ENCODE data around the gene FAM181A.

Gene FAM181A

DNA sequence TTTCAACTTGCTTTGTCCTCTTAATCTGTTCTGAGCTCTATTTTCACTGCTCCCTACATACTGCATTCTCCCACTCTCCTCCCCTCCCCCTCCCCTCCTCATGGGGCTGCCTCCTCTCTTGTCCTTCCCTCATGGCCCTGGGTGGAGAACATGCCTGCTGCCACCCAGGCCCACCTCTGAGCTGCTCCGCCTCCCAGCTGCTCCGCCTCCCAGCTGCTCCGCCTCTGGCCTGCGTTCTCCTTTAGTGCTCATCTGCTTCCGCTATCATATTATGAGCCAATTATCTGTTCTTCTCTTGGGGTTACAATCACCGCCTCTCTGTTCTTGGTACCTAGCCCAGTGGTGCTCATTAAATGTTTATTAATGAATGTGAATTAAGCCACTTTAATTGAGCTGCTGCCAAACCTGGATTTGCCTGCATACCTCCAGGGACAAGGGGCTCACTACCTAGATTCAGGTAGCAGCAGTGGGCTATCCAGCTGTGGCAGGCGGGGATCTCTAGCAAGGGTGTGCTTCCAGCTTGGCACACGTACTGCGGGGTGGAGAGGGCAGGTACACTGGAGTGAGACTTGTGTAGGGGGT is 32.0 kb upstream of the FAM181A start:
- H3K27me3 ChIP-seq (ENCODE audit: insufficient read depth, poor library complexity, severe bottlenecking), result peaks cover 7% of the 10 kb centered on the region
- TF ChIP-seq POLR2AphosphoS5 (IDR thresholded peaks at IDR 0.05; ENCODE audit: low read depth) (no peak), SPI1 (IDR thresholded peaks at IDR 0.05; ENCODE audit: borderline replicate concordance, low read depth) (no peak), GABPA (IDR thresholded peaks at IDR 0.05; ENCODE audit: low read depth) (no peak)
- TF ChIP-seq, protein P1, sequence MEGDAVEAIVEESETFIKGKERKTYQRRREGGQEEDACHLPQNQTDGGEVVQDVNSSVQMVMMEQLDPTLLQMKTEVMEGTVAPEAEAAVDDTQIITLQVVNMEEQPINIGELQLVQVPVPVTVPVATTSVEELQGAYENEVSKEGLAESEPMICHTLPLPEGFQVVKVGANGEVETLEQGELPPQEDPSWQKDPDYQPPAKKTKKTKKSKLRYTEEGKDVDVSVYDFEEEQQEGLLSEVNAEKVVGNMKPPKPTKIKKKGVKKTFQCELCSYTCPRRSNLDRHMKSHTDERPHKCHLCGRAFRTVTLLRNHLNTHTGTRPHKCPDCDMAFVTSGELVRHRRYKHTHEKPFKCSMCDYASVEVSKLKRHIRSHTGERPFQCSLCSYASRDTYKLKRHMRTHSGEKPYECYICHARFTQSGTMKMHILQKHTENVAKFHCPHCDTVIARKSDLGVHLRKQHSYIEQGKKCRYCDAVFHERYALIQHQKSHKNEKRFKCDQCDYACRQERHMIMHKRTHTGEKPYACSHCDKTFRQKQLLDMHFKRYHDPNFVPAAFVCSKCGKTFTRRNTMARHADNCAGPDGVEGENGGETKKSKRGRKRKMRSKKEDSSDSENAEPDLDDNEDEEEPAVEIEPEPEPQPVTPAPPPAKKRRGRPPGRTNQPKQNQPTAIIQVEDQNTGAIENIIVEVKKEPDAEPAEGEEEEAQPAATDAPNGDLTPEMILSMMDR (IDR thresholded peaks at IDR 0.05; ENCODE audit: insufficient read depth, low read length), result no peak
- TF ChIP-seq, protein P2, sequence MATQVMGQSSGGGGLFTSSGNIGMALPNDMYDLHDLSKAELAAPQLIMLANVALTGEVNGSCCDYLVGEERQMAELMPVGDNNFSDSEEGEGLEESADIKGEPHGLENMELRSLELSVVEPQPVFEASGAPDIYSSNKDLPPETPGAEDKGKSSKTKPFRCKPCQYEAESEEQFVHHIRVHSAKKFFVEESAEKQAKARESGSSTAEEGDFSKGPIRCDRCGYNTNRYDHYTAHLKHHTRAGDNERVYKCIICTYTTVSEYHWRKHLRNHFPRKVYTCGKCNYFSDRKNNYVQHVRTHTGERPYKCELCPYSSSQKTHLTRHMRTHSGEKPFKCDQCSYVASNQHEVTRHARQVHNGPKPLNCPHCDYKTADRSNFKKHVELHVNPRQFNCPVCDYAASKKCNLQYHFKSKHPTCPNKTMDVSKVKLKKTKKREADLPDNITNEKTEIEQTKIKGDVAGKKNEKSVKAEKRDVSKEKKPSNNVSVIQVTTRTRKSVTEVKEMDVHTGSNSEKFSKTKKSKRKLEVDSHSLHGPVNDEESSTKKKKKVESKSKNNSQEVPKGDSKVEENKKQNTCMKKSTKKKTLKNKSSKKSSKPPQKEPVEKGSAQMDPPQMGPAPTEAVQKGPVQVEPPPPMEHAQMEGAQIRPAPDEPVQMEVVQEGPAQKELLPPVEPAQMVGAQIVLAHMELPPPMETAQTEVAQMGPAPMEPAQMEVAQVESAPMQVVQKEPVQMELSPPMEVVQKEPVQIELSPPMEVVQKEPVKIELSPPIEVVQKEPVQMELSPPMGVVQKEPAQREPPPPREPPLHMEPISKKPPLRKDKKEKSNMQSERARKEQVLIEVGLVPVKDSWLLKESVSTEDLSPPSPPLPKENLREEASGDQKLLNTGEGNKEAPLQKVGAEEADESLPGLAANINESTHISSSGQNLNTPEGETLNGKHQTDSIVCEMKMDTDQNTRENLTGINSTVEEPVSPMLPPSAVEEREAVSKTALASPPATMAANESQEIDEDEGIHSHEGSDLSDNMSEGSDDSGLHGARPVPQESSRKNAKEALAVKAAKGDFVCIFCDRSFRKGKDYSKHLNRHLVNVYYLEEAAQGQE (IDR thresholded peaks at IDR 0.05; ENCODE audit: insufficient replicate concordance, low read depth), result no peak
- H3K27ac ChIP-seq (replicated peaks), result no peak overlapping the region
- no peak for DNase-seq (ENCODE audit: low read depth in 1 of 2, low spot score in 1 of 2)
- H3K4me3 ChIP-seq (replicated peaks; ENCODE audit: insufficient read depth, low read length), result no peak overlapping the region

DNA sequence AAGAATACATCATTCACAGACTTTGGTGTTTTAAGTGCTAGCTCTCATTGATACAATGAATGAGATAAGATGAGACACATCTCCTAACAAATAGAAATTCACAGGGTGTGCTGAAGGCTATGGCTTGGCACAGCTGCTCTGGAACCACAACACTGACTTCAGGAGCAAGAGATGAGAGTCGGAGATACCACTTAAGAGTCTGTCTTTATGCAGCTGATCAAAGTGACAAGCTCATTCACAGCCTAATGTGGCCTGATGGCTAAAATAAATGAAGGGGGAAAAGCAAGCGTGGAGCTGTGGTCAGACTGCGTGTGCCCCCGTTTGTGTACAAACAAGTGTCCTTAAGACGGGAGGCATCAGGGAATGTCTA is 29.7 kb upstream of the FAM181A start:
- H3K27me3 ChIP-seq (ENCODE audit: insufficient read depth, poor library complexity, severe bottlenecking), result no peaks in the 10 kb centered on the region
- TF ChIP-seq SPI1 (IDR thresholded peaks at IDR 0.05; ENCODE audit: borderline replicate concordance, low read depth) (no peak), GABPA (IDR thresholded peaks at IDR 0.05; ENCODE audit: low read depth) (no peak), POLR2AphosphoS5 (IDR thresholded peaks at IDR 0.05; ENCODE audit: low read depth) (no peak)
- TF ChIP-seq, protein P1 (IDR thresholded peaks at IDR 0.05; ENCODE audit: insufficient read depth, low read length), result no peak
- TF ChIP-seq, protein P2 (IDR thresholded peaks at IDR 0.05; ENCODE audit: insufficient replicate concordance, low read depth), result no peak
- no peak overlapping the region for H3K4me3 ChIP-seq (replicated peaks; ENCODE audit: insufficient read depth, low read length)
- H3K27ac ChIP-seq (replicated peaks), result no peak overlapping the region
- no peak for DNase-seq (ENCODE audit: low read depth in 1 of 2, low spot score in 1 of 2)

DNA sequence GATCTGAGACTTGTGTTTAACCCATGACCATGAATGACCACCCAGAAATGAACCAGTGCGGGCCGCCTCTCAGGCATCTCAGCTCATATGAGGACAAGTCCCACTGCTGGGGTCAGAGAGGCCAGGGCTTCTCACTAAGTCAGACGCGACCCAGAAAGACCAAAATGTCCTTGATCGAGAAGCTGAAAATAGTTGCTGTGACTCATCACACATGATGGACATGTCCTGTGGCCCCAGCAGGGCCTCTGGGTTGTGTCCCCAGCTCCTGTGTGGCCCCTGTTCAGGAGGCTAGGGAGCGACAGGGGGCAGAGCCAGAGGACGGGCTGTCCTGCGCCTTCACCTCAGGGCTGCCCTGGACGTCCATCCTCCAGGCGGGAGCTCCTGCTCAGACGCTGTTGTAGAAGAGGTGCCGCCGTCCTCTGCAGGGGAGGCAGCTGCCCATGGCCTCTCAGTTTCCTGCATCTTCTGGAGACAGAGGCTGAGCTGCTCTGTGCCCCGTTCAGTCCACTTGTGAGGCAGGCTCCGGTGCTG is 29.0 kb upstream of the FAM181A start:
- Histone ChIP-seq H3K4me3 (replicated peaks; ENCODE audit: insufficient read depth, low read length) (no peak overlapping the region), H3K27me3 (ENCODE audit: insufficient read depth, poor library complexity, severe bottlenecking) (no peaks in the 10 kb centered on the region), H3K27ac (replicated peaks) (no peak overlapping the region)
- no peak for DNase-seq (ENCODE audit: low read depth in 1 of 2, low spot score in 1 of 2)
- TF ChIP-seq, protein P1 (IDR thresholded peaks at IDR 0.05; ENCODE audit: insufficient read depth, low read length), result no peak
- TF ChIP-seq GABPA (IDR thresholded peaks at IDR 0.05; ENCODE audit: low read depth) (no peak), SPI1 (IDR thresholded peaks at IDR 0.05; ENCODE audit: borderline replicate concordance, low read depth) (no peak), POLR2AphosphoS5 (IDR thresholded peaks at IDR 0.05; ENCODE audit: low read depth) (no peak)
- TF ChIP-seq, protein P2 (IDR thresholded peaks at IDR 0.05; ENCODE audit: insufficient replicate concordance, low read depth), result no peak
